Left hindlimb (tissue), 1 donor: ENCODE measurements around the gene NEK4.

Source experiments
- DNase-seq: peaks from one replicate; pipeline ENCODE4 v3.0.0-alpha.2; 2018

NEK4 gene

GRCh38 chr3:52792961-52793695 lies 22.4 kb upstream of the NEK4 start:
- no peak for DNase-seq

DNA sequence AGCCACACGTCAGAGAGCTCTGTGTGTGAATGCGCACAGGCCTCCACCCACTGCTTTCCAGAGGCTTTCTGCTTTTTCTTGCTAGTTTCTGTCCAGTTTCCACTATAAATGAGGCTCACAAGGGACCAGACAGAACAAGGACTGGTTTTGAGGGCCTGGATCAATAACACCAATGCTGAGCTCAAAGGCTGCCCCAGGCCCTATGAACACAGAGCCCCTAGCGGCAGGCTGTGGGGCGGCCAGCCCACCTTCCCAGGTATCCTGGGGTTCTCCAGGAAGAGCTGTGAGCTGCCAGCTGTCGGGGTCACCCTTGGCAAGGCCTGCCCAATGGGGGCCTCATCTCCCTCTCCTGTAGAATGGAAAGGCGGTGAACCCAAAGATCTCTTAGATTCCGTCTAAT lies 21.7 kb upstream of the NEK4 start:
- DNase-seq = no peak

DNA sequence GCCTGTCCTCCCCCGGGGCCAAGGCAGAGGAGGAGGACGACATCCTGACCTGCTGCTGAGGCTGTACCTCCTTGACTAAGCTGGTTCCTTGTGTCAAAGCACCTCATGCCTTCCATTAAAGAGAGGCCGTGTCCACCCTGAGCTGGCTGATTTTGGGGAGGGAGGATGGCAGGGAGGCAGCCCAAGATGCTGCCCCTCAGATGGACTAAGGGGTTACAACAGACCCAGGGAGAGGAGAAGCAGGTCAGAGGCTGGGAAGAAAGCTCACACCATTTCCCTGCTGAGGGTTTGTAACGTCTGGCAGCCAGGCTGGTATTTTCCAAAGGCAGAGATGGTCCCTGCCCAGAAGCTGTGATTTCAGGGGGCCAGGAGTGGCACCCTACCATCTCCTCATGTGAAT lies 21.2 kb upstream of the NEK4 start:
- no peak for DNase-seq

DNA sequence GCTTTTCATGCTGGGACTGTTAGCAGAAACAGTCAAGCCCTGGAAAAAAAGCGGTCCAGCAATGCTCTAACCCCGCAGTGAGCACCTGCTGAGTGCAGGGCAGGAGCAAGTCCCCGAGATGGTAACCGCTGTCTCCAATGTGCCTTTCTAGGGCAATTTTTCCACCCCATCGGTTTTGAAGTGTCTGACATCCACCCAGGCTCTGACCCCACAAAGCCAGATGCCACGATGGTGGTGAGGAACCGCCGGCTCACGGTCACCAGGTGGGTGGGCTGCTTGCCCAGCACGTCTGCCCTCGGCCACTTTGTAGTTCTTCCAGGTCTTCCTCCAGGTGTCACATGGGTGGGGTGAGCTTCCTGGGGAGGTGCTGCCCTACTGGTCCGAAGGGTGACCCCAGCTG lies 20.6 kb upstream of the NEK4 start:
- no peak for DNase-seq

GRCh38 chr3:52790741-52791140 lies 20.0 kb upstream of the NEK4 start:
- no peak for DNase-seq

DNA sequence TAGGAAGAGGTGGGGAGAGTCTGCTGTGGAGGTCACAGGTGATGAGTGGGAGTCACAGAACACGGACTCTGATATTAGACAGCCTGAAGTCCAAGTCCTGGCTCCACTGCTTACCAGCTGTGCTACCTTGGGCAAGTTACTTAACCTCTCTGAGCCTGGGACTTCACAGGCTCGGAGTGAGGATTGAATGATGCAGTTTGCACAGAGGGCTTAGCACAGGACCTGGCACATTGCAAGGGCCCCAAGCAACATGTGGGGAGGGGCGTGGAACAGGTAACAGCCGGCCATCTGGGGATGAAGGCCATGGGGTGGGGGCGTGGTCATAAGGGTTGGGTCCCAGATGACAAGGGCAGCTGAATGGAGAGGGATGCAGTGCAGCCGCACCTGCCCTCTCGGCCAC lies 19.6 kb upstream of the NEK4 start:
- no peak for DNase-seq

GRCh38 chr3:52789746-52790040 lies 19.0 kb upstream of the NEK4 start:
- no peak for DNase-seq

- DNase-seq = no peak
Observed at GRCh38 chr3:52788890-52789745, 18.4 kb upstream of the NEK4 start.

DNA sequence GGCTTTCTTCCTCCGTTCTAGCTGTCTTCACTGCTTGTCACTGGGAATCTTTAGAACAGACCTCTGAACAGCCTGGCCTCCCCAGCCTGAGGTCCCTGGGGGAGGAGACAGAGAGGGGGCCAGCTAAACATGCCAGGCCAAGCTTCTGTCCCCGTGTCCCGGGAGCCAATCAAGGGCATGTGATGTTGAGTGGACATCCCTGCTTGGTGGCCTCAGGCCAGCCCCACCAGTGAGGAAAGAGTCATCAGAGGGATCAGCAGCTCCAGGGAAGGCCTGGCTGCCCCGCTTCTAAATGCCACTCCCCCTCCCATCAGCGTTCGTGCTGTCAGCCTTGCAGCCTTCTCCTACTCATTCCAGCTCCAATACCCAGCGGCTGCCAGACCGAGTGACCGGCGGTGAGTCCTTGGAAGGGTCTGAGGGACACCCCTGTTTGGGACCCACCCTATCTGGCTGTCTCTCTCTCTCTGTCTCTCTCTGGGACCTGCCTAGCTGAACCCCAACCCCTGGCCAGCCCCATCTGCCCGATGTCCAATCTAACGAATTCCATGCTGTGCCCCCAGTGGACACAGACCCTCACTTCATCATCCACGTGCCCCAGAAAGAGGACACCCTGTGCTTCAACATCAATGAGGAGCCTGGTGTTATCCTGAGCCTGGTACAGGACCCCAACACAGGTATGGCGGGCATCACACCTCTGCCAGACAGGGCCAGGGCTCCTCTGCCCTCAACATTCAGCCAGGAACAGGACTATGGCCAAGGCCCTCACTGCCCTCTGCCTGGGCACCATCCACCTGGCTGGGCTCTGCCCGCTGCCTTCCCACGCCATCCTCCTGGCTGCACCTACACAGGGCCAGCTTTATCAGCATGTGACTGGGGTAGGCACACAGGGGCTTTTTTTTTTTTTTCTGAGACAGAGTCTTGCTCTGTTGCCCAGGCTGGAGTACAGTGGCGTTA lies 17.2 kb upstream of the NEK4 start:
- no peak for DNase-seq

- DNase-seq = no peak
Observed at GRCh38 chr3:52787246-52787645, 16.5 kb upstream of the NEK4 start.

GRCh38 chr3:52786330-52787215 lies 15.8 kb upstream of the NEK4 start:
- DNase-seq = no peak

DNA sequence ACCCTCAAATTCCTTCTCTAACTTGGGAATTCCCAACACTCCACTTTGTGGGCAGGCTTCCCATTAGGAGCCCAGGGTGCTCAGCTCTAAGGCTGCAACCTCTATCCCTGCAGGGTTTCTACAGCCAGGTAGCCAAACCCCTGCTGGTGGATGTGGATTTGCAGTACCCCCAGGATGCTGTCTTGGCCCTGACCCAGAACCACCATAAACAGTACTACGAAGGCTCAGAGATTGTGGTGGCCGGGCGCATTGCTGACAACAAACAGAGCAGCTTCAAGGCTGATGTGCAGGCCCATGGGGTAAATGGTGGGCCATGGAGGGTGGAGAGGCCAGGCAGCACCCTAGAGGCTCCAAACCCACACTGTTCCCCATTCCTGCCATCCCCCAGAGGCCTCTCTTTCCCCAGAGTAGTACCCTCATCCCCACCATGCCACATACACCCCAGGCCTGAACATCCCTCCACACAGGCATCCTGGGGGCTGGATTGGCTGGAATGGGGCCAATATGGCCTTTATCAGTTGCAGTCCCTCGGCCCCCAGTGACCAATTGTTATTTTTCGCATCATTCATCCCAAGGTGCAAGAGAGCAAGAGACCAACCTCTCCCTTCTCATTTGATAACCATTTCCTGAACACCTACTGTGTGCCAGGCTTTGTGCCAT lies 14.3 kb upstream of the NEK4 start:
- no peak for DNase-seq

- no peak for DNase-seq
Observed at GRCh38 chr3:52784021-52784621, 13.4 kb upstream of the NEK4 start.

- no peak for DNase-seq
Observed at GRCh38 chr3:52783211-52783555, 12.4 kb upstream of the NEK4 start.

- DNase-seq = no peak
Observed at GRCh38 chr3:52782412-52783210, 11.9 kb upstream of the NEK4 start.

- no peak for DNase-seq
Observed at GRCh38 chr3:52781741-52782140, 11.0 kb upstream of the NEK4 start.

- DNase-seq = no peak
Observed at GRCh38 chr3:52779837-52780585, 9.3 kb upstream of the NEK4 start.

- no peak for DNase-seq
Observed at GRCh38 chr3:52779011-52779836, 8.5 kb upstream of the NEK4 start.
